Neuronal stem cell (in vitro differentiated cells): ENCODE measurements around the gene ADAD1.

Experiments used
- DNase-seq: peaks from one replicate; pipeline ENCODE4 v3.0.0-alpha.2; 2013; ENCODE audit warnings: low spot score
- H2AFZ ChIP-seq: one replicate; pipeline ENCODE4 v1.6.1; 2013; ENCODE audit warnings: mild to moderate bottlenecking, low read length, inconsistent platforms
- H2AK5ac ChIP-seq: 2 replicates; pipeline ENCODE4 v1.6.1; 2013; ENCODE audit warnings: low read depth, mild to moderate bottlenecking, inconsistent platforms, low read length, moderate library complexity, mixed read lengths
- H2BK120ac ChIP-seq: 2 replicates; pipeline ENCODE4 v1.6.1; 2013; ENCODE audit warnings: low read depth, mild to moderate bottlenecking, inconsistent platforms, low read length, moderate library complexity, mixed read lengths
- H2BK12ac ChIP-seq: one replicate; pipeline ENCODE4 v1.6.1; 2013; ENCODE audit warnings: low read length, inconsistent platforms
- H2BK15ac ChIP-seq: 2 replicates; pipeline ENCODE4 v1.6.1; 2013; ENCODE audit warnings: mild to moderate bottlenecking, low read length, inconsistent platforms, mixed read lengths
- H2BK5ac ChIP-seq: one replicate; pipeline ENCODE4 v1.6.1; 2013; ENCODE audit warnings: inconsistent platforms, mild to moderate bottlenecking, low read length, moderate library complexity
- H3K14ac ChIP-seq: one replicate; pipeline ENCODE4 v1.6.1; 2013; ENCODE audit warnings: low read length, inconsistent platforms
- H3K18ac ChIP-seq: 2 replicates; pipeline ENCODE4 v1.6.1; 2013; ENCODE audit warnings: low read length, inconsistent platforms
- H3K23ac ChIP-seq: 2 replicates; pipeline ENCODE4 v1.6.1; 2013; ENCODE audit warnings: low read depth, mild to moderate bottlenecking, mixed read lengths, low read length, inconsistent platforms; ENCODE audit not compliant: poor library complexity
- H3K27ac ChIP-seq: replicated peaks from 3 replicates; pipeline ENCODE4 v1.5.1; 2013; ENCODE audit warnings: low read length, inconsistent platforms
- H3K27me3 ChIP-seq, 3 experiments: 2 replicates each; pipeline ENCODE4 v1.6.1; 2013; ENCODE audit warnings: low read length in 3 of 3, mild to moderate bottlenecking in 2 of 3, inconsistent platforms in 1 of 3, low read depth in 1 of 3, mixed read lengths in 1 of 3, moderate library complexity in 1 of 3; ENCODE audit not compliant: control insufficient read depth in 3 of 3, insufficient read depth in 3 of 3
- H3K36me3 ChIP-seq, 2 donors: replicated peaks in 1 of 2; 2 replicates each; pipeline ENCODE4 v1.6.1; 2013; ENCODE audit warnings: low read length in 2 of 2; ENCODE audit not compliant: control insufficient read depth in 2 of 2, insufficient read depth in 2 of 2
- H3K4ac ChIP-seq: 2 replicates; pipeline ENCODE4 v1.6.1; 2013; ENCODE audit warnings: inconsistent platforms, mild to moderate bottlenecking, low read length, moderate library complexity
- H3K4me1 ChIP-seq, 2 donors: 1 replicate in 1 of 2; 2 replicates in 1 of 2; pipeline ENCODE4 v1.6.1; 2013; ENCODE audit warnings: low read length in 2 of 2, low read depth in 1 of 2; ENCODE audit not compliant: control insufficient read depth in 2 of 2, insufficient read depth in 1 of 2
- H3K4me2 ChIP-seq: one replicate; pipeline ENCODE4 v1.6.1; 2013; ENCODE audit warnings: mild to moderate bottlenecking, low read length, inconsistent platforms; ENCODE audit not compliant: insufficient read depth, poor library complexity, severe bottlenecking
- H3K4me3 ChIP-seq, 2 donors: 2 replicates each; pipeline ENCODE4 v1.5.1; 2013; ENCODE audit warnings: low read length in 2 of 2, mild to moderate bottlenecking in 2 of 2, inconsistent platforms in 1 of 2, moderate library complexity in 1 of 2
- H3K79me1 ChIP-seq: one replicate; pipeline ENCODE4 v1.6.1; 2013; ENCODE audit warnings: low read depth, mild to moderate bottlenecking, inconsistent platforms, low read length, moderate library complexity
- H3K9ac ChIP-seq: one replicate; pipeline ENCODE4 v1.6.1; 2013; ENCODE audit warnings: mild to moderate bottlenecking, low read depth, low read length, inconsistent platforms; ENCODE audit not compliant: poor library complexity
- H3K9me3 ChIP-seq, 2 donors: replicated peaks in 1 of 2; 2 replicates each; pipeline versions ENCODE3 to v1.6.1; 2013; ENCODE audit warnings: low read length in 2 of 2, mild to moderate bottlenecking in 2 of 2, inconsistent platforms in 1 of 2, low read depth in 1 of 2, mixed read lengths in 1 of 2, moderate library complexity in 1 of 2; ENCODE audit not compliant: control insufficient read depth in 2 of 2, insufficient read depth in 1 of 2
- H4K8ac ChIP-seq: one replicate; pipeline ENCODE4 v1.6.1; 2013; ENCODE audit warnings: low read depth, mild to moderate bottlenecking, inconsistent platforms, low read length, moderate library complexity
- H4K91ac ChIP-seq: one replicate; pipeline ENCODE4 v1.6.1; 2013; ENCODE audit warnings: low read length, low read depth, mild to moderate bottlenecking, inconsistent platforms; ENCODE audit not compliant: poor library complexity
- WGBS, 2 donors: extraction: QIAGEN DNeasy Blood & Tissue Kit; methylation state at CpG; one replicate each; pipeline ENCODE4 v1.1.7; 2013; ENCODE audit warnings: missing lambda C conversion rate in 2 of 2, mixed read lengths in 1 of 2; ENCODE audit not compliant: insufficient read length in 2 of 2, insufficient replicate concordance in 1 of 2; ENCODE audit errors: extremely low coverage in 2 of 2; 5-methylcytosine and 5-hydroxymethylcytosine counted together

The ADAD1 gene

DNA sequence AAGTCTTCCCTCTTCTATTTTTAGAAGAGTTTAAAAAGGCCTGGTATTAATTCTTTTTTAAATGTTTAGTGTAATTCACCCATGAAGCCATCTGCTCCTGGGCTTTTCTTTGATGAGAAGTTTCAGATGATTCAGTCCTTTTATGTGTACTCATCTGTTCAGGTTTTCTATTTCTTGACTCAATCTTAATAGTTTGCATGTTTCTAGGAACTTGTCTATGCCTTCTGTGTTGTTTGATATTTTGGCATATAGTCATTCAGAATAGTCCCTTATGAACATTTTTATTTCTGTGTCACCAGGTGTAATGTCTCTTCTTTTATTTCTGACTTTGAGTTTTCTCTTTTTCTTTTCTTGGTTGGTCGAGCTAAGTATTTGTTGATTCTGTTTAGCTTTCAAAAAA lies 97.9 kb downstream of the ADAD1 start:
- Histone ChIP-seq H3K4ac (no peak overlapping the region), H2BK12ac (no peak overlapping the region), H2BK5ac (no peak overlapping the region), H2AK5ac (no peak overlapping the region), H4K8ac (no peak overlapping the region), H3K9me3 (no peaks in the 10 kb centered on the region), H2BK15ac (no peak overlapping the region), H3K4me3 (no peak overlapping the region), H2AFZ (no peak overlapping the region), H3K27ac (no peak overlapping the region), H3K14ac (no peak overlapping the region), H3K4me2 (no peak overlapping the region), H2BK120ac (no peak overlapping the region), H3K18ac (no peak overlapping the region), H3K79me1 (no peaks in the 10 kb centered on the region), H3K4me1 (no peaks in the 10 kb centered on the region), H3K36me3 (no peaks in the 10 kb centered on the region), H4K91ac (no peak overlapping the region), H3K27me3 (no peaks in the 10 kb centered on the region), H3K9ac (no peak overlapping the region), H3K23ac (no peak overlapping the region)
- no CpG with 5 or more reads among the region's 1 CpG for WGBS, 2 donors
- DNase-seq = no peak
